Fibroblast of lung (primary cell): ENCODE measurements around the gene NIPAL4. TPM values are rescaled to one million over a fixed set of nuclear protein-coding genes. Genes with fewer than 3 reads are reported as not detected.

ENCODE experiments used
- DNase-seq, 2 donors: peaks; one replicate each; pipeline versions ENCODE4 v3.0.0 to v3.0.0-alpha.2; 2010; ENCODE audit warnings: low read depth in 2 of 2
- H2AFZ ChIP-seq: 2 replicates; pipeline ENCODE4 v1.5.1; 2012; ENCODE audit warnings: low read length, control low read depth, inconsistent platforms
- H3K27ac ChIP-seq: 2 replicates; pipeline ENCODE4 v1.5.1; 2011; ENCODE audit warnings: low read length, control low read depth; ENCODE audit not compliant: insufficient read depth
- H3K27me3 ChIP-seq: 2 replicates; pipeline ENCODE4 v1.5.1; 2011; ENCODE audit warnings: mild to moderate bottlenecking, low read length; ENCODE audit not compliant: control insufficient read depth, insufficient read depth
- H3K36me3 ChIP-seq: 2 replicates; pipeline ENCODE4 v1.5.1; 2011; ENCODE audit warnings: low read length; ENCODE audit not compliant: control insufficient read depth, insufficient read depth
- H3K4me1 ChIP-seq: 2 replicates; pipeline ENCODE4 v1.5.1; 2011; ENCODE audit warnings: low read length; ENCODE audit not compliant: control insufficient read depth, insufficient read depth; ENCODE audit errors: extremely low read depth
- H3K4me2 ChIP-seq: 2 replicates; pipeline ENCODE4 v1.5.1; 2011; ENCODE audit warnings: low read length, control low read depth; ENCODE audit not compliant: insufficient read depth; ENCODE audit errors: extremely low read depth
- H3K4me3 ChIP-seq, 4 experiments: fragments of 200-600 bp in 1 of 4; sonication (generic) in 1 of 4; replicated peaks in 1 of 4; 2 replicates each; pipeline ENCODE4 v1.5.1; 2011 to 2016; ENCODE audit warnings: low read length in 4 of 4, low read depth in 3 of 4, mild to moderate bottlenecking in 3 of 4, control low read depth in 2 of 4, inconsistent platforms in 1 of 4, mixed read lengths in 1 of 4; ENCODE audit not compliant: insufficient read depth in 1 of 4; ENCODE audit errors: control extremely low read depth in 1 of 4
- H3K79me2 ChIP-seq: 2 replicates; pipeline ENCODE4 v1.5.1; 2012; ENCODE audit warnings: mild to moderate bottlenecking, low read length, inconsistent platforms; ENCODE audit not compliant: control insufficient read depth, insufficient read depth
- H3K9ac ChIP-seq: 2 replicates; pipeline ENCODE4 v1.5.1; 2011; ENCODE audit warnings: mild to moderate bottlenecking, low read length, control low read depth; ENCODE audit not compliant: insufficient read depth
- H3K9me3 ChIP-seq: 2 replicates; pipeline ENCODE4 v1.5.1; 2012; ENCODE audit warnings: low read depth, low read length; ENCODE audit not compliant: control insufficient read depth, insufficient read depth
- H4K20me1 ChIP-seq: 2 replicates; pipeline ENCODE4 v1.5.1; 2011; ENCODE audit warnings: low read length; ENCODE audit not compliant: control insufficient read depth, insufficient read depth; ENCODE audit errors: extremely low read depth
- EZH2 ChIP-seq: IDR thresholded peaks from 2 replicates; pipeline ENCODE4 v1.5.1; 2012; ENCODE audit warnings: low read length, control low read depth, mild to moderate bottlenecking; ENCODE audit errors: missing control alignments
- polyA plus RNA-seq, 2 donors: library from polyadenylated mRNA; depleted of rRNA in 1 of 2; stranded (reverse) in 1 of 2; unstranded in 1 of 2; fragments of >200 nt; gene quantifications; 2 replicates each; pipeline ENCODE4 v1.2.1, GENCODE V29; 2011 to 2012; ENCODE audit warnings: missing spikeins in 1 of 2
- total RNA-seq: library from RNA; depleted of rRNA; stranded (reverse); fragments of >200 nt; gene quantifications from 2 replicates; pipeline ENCODE4 v1.2.1, GENCODE V29; 2014
- TF ChIP-seq, protein P1 (sequence below), 2 donors: IDR thresholded peaks in 1 of 2; conservative IDR thresholded peaks in 1 of 2; 1 replicate in 1 of 2; 2 replicates in 1 of 2; pipeline ENCODE4 v1.5.1; 2011 to 2012; ENCODE audit warnings: low read length in 2 of 2, control low read depth in 1 of 2, inconsistent platforms in 1 of 2, low read depth in 1 of 2, mild to moderate bottlenecking in 1 of 2

The NIPAL4 gene
- total and polyA plus RNA-seq, 2 donors (not counting 1 experiment from before 2014, with no cell fraction given): 0.07 to 0.17 TPM

DNA sequence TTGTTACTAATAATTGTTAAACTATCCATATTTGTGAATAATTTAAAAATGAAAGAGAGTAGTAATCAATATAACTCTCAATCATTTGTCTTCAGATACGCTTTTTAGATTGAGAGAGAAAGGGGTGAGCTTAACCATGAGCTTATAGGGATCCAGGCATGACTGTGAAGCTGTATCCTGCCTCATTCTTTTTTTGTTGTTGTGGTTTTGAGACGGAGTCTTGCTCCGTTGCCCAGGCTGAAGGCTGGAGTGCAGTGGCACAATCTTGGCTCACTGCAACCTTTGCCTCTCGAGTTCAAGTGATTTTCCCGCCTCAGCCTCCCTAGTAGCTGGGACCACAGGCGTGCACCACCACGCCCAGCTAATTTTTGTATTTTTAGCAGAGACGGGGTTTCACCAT, 44.0 kb downstream of the NIPAL4 start:
- DNase-seq: no peak
- H3K9me3 ChIP-seq: no peaks in the 10 kb centered on the region
- no peak overlapping the region for H3K27ac ChIP-seq
- H2AFZ ChIP-seq: no peak overlapping the region
- TF ChIP-seq, protein P1, sequence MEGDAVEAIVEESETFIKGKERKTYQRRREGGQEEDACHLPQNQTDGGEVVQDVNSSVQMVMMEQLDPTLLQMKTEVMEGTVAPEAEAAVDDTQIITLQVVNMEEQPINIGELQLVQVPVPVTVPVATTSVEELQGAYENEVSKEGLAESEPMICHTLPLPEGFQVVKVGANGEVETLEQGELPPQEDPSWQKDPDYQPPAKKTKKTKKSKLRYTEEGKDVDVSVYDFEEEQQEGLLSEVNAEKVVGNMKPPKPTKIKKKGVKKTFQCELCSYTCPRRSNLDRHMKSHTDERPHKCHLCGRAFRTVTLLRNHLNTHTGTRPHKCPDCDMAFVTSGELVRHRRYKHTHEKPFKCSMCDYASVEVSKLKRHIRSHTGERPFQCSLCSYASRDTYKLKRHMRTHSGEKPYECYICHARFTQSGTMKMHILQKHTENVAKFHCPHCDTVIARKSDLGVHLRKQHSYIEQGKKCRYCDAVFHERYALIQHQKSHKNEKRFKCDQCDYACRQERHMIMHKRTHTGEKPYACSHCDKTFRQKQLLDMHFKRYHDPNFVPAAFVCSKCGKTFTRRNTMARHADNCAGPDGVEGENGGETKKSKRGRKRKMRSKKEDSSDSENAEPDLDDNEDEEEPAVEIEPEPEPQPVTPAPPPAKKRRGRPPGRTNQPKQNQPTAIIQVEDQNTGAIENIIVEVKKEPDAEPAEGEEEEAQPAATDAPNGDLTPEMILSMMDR (conservative IDR thresholded peaks at IDR 0.05 in 1 of 2, IDR thresholded peaks at IDR 0.05 in 1 of 2; ENCODE audit: low read depth in 1 of 2, low read length in 2 of 2): no peak
- no peak for TF ChIP-seq EZH2
- H3K9ac ChIP-seq: no peak overlapping the region
- H3K4me2 ChIP-seq: no peak overlapping the region
- H3K4me3 ChIP-seq: no peak overlapping the region
- no peaks in the 10 kb centered on the region for H3K27me3 ChIP-seq
- H3K36me3 ChIP-seq: peaks cover 4% of the 10 kb centered on the region
- H3K79me2 ChIP-seq: no peaks in the 10 kb centered on the region
- no peaks in the 10 kb centered on the region for H3K4me1 ChIP-seq
- no peaks in the 10 kb centered on the region for H4K20me1 ChIP-seq

DNA sequence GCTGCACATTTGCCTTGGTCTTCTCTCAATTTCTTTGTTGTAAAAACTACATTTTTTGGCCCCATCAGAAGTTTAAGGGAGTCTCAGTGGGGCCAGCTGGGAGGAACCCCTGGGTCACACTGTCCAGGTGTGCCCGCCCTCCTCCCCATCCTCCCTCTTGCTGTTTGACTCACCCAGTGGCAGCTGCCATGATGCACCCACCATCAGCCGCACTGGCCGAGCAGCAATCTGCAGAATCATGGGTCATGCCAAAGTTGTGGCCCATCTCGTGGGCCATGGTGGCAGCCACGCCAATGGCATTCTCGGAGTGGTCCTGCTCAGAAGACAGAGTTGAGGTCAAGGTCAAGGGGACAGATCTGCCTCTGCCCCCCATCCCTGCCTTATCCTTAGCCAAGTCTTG, 45.5 kb downstream of the NIPAL4 start:
- no peak for TF ChIP-seq EZH2
- TF ChIP-seq, protein P1 (conservative IDR thresholded peaks at IDR 0.05 in 1 of 2, IDR thresholded peaks at IDR 0.05 in 1 of 2; ENCODE audit: low read depth in 1 of 2, low read length in 2 of 2): no peak
- no peaks in the 10 kb centered on the region for H3K79me2 ChIP-seq
- no peaks in the 10 kb centered on the region for H3K9me3 ChIP-seq
- no peak for DNase-seq
- no peaks in the 10 kb centered on the region for H3K27me3 ChIP-seq
- H3K4me2 ChIP-seq: no peak overlapping the region
- no peak overlapping the region for H3K9ac ChIP-seq
- no peak overlapping the region for H3K27ac ChIP-seq
- no peak overlapping the region for H3K4me3 ChIP-seq
- no peaks in the 10 kb centered on the region for H4K20me1 ChIP-seq
- H3K4me1 ChIP-seq: no peaks in the 10 kb centered on the region
- H3K36me3 ChIP-seq: peaks cover 4% of the 10 kb centered on the region
- H2AFZ ChIP-seq: no peak overlapping the region

DNA sequence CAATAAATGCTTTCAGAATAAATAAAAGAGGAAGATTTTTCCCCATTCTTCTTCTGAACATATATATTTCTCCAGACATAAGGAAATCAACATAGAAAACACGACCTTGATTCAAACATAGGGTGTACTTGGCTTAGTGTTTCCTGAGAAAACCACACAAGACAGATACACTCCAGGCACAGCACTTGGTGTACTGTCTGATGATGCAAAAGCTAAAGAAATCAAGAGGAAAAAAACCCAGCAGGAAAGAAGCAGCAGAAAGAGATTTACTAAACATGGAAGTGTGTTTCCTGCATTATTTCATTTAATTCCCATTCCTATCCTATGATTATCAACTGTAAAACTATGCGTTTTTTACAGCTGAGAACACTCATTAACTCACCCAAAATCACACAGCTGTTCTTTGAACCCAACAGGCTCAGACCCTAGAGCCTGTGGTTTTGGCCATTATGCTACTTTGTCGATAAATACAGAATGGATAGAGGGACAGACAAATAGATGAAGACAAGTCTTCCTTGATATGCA, 46.1 kb downstream of the NIPAL4 start:
- Histone ChIP-seq H2AFZ (no peak overlapping the region), H3K4me3 (no peak overlapping the region), H3K27ac (no peak overlapping the region), H3K9me3 (no peaks in the 10 kb centered on the region), H3K4me1 (peaks cover 2% of the 10 kb centered on the region), H3K79me2 (no peaks in the 10 kb centered on the region), H3K27me3 (no peaks in the 10 kb centered on the region), H4K20me1 (no peaks in the 10 kb centered on the region), H3K9ac (no peak overlapping the region), H3K4me2 (no peak overlapping the region), H3K36me3 (peaks cover 4% of the 10 kb centered on the region)
- TF ChIP-seq EZH2: no peak
- TF ChIP-seq, protein P1 (conservative IDR thresholded peaks at IDR 0.05 in 1 of 2, IDR thresholded peaks at IDR 0.05 in 1 of 2; ENCODE audit: low read depth in 1 of 2, low read length in 2 of 2): no peak
- DNase-seq: peak; percentile 52 to 67
